ENCODE results near the gene CIDEC. TPM values are rescaled to one million over a fixed set of nuclear protein-coding genes. Genes with fewer than 3 reads are reported as not detected.

The CIDEC gene
- total and polyA plus RNA-seq, 9 of the 15 experiments (the other 6 are each of a cell fraction or from before 2014, with no cell fraction given) = not detected

DNA sequence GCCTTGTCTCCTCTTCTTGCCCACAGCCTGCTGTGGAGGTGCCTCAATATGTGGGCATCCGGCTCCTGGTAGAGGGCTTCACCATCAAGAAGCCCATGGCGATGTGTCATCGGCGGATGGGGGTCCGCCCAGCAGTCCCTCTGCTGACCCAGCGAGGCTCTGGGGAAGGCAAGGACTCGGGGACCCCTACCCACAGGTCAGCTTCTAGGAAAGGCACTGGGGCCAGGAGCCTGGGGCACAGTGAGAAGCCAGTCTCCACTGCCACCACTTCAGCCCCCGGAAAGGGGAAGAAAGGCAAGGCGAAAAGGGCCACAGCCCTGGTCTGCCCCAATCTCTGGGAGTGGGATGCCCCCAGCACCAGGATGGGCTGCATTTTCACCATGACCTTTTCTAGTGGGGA is 47.0 kb downstream of the CIDEC start:
- POLR2A ChIA-PET = interaction anchor here (0.7 to 1.6 kb wide), 3 partner anchors 11 to 52 kb away, joined by 3 to 7 read pairs (median 3); partner anchors contain the start of gene RPUSD3
- ATAC-seq = no peak
- Histone ChIP-seq H3K27ac (ENCODE audit: extremely low read depth, low read depth, low read length) (no peak overlapping the region), H3K9me3 (replicated peaks; ENCODE audit: control insufficient read depth, insufficient read depth, low read depth, low read length) (no peaks in the 10 kb centered on the region), H3K4me1 (replicated peaks in 1 of 2; ENCODE audit: control insufficient read depth in 2 of 2, insufficient read depth in 2 of 2, low read length in 2 of 2) (peaks cover 0 to 11% of the 10 kb centered on the region in 2 experiments; a peak in 2 of 5 replicates), H3K79me2 (ENCODE audit: control insufficient read depth, insufficient read depth, low read length) (no peaks in the 10 kb centered on the region), H4K20me1 (replicated peaks; ENCODE audit: control insufficient read depth, insufficient read depth, low read length) (peaks cover 4% of the 10 kb centered on the region; the same call in 1 of the 2 replicates), H3K9ac (ENCODE audit: insufficient read depth in 1 of 2, low read depth in 2 of 2, low read length in 2 of 2) (peak overlapping the region in 1 of 2 experiments; percentile 10; a peak in 1 of 4 replicates), H3K4me3 (no peak overlapping the region), H3K27me3 (ENCODE audit: control insufficient read depth in 2 of 2, insufficient read depth in 2 of 2, low read length in 2 of 2) (no peaks in the 10 kb centered on the region), H3K4me2 (ENCODE audit: insufficient read depth, low read length) (no peak overlapping the region), H2AFZ (ENCODE audit: low read depth, low read length) (no peak overlapping the region), H3K9me1 (ENCODE audit: control insufficient read depth, insufficient read depth, low read length) (no peaks in the 10 kb centered on the region), H3K36me3 (ENCODE audit: control insufficient read depth, insufficient read depth, low read length) (peaks cover 84% of the 10 kb centered on the region)
- BruUV-seq (replicated peaks) = no TSS peak
- TF ChIP-seq C11orf30 (IDR thresholded peaks at IDR 0.05; ENCODE audit: low read depth) (no peak), RBFOX2 (IDR thresholded peaks at IDR 0.05; ENCODE audit: low read depth, low read length) (peak; percentile 40; the same call in 1 of the 2 replicates)
- in situ Hi-C loops (cut with MboI) (loop anchor here (25.0 kb wide), 1 partner anchor 904 kb away; no protein-coding TSS in a partner anchor), intact Hi-C loops (cut with micrococcal nuclease) (no loop called here)
- 91% methylated on average over 7 of the region's 9 CpGs for WGBS (ENCODE audit: insufficient coverage, low coverage, missing lambda C conversion rate)
- CTCF ChIA-PET (ENCODE audit: low intra/inter-chr PET ratio) = no interaction called here
- no peak for FAIRE-seq
- DNase-seq (ENCODE audit: extremely low read depth in 1 of 4, low spot score in 3 of 4) = no peak

DNA sequence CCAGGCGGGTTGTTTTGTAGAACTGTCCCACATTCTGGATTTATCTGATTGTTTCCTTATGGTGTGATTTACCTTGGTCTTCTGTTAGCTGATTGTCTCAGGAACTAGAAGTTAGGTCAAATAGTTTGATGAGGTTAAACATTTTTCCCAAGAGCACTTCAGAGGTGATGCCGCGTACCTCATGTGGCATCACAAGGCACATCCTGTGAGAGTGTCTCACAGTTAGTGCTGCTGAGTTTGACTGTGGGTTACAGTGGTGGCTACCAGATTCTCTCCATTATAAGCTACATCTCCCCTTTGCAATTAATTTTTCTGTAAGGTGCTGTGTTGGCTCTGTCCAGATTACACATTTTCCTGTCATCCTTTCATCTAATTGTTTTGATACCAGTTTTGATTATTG is 48.8 kb downstream of the CIDEC start:
- Histone ChIP-seq H3K4me2 (ENCODE audit: insufficient read depth, low read length) (no peak overlapping the region), H3K79me2 (ENCODE audit: control insufficient read depth, insufficient read depth, low read length) (no peaks in the 10 kb centered on the region), H3K27me3 (ENCODE audit: control insufficient read depth in 2 of 2, insufficient read depth in 2 of 2, low read length in 2 of 2) (no peaks in the 10 kb centered on the region), H3K27ac (ENCODE audit: extremely low read depth, low read depth, low read length) (no peak overlapping the region), H3K9ac (ENCODE audit: insufficient read depth in 1 of 2, low read depth in 2 of 2, low read length in 2 of 2) (no peak overlapping the region), H3K9me3 (replicated peaks; ENCODE audit: control insufficient read depth, insufficient read depth, low read depth, low read length) (no peaks in the 10 kb centered on the region), H3K36me3 (ENCODE audit: control insufficient read depth, insufficient read depth, low read length) (peaks cover 88% of the 10 kb centered on the region), H3K9me1 (ENCODE audit: control insufficient read depth, insufficient read depth, low read length) (no peaks in the 10 kb centered on the region), H2AFZ (ENCODE audit: low read depth, low read length) (no peak overlapping the region), H3K4me1 (replicated peaks in 1 of 2; ENCODE audit: control insufficient read depth in 2 of 2, insufficient read depth in 2 of 2, low read length in 2 of 2) (peaks cover 0 to 6% of the 10 kb centered on the region in 2 experiments; a peak in 1 of 5 replicates), H4K20me1 (replicated peaks; ENCODE audit: control insufficient read depth, insufficient read depth, low read length) (peaks cover 4% of the 10 kb centered on the region; the same call in 1 of the 2 replicates), H3K4me3 (no peak overlapping the region)
- WGBS (ENCODE audit: insufficient coverage, low coverage, missing lambda C conversion rate) = 96% methylated on average over 3 of the region's 3 CpGs
- POLR2A ChIA-PET = interaction anchor here (0.6 to 1.6 kb wide), 6 partner anchors 8 to 66 kb away, joined by 3 to 7 read pairs (median 4); partner anchors contain the start of gene RPUSD3
- no TSS peak for BruUV-seq (replicated peaks)
- no peak for DNase-seq (ENCODE audit: extremely low read depth in 1 of 4, low spot score in 3 of 4)
- CTCF ChIA-PET (ENCODE audit: low intra/inter-chr PET ratio) = no interaction called here
- ATAC-seq = no peak
- intact Hi-C loops (cut with micrococcal nuclease) = no loop called here
- in situ Hi-C loops (cut with MboI) = loop anchor here (25.0 kb wide), 1 partner anchor 906 kb away; no protein-coding TSS in a partner anchor
- FAIRE-seq = peak; percentile 52
- TF ChIP-seq ZBTB8A (IDR thresholded peaks at IDR 0.05; ENCODE audit: partially characterized antibody) (no peak), E2F8 (IDR thresholded peaks at IDR 0.05; ENCODE audit: low read depth, partially characterized antibody) (no peak), ETV1 (tag; conservative IDR thresholded peaks at IDR 0.05; ENCODE audit: low read depth) (no peak)
- TF ChIP-seq, protein P1, sequence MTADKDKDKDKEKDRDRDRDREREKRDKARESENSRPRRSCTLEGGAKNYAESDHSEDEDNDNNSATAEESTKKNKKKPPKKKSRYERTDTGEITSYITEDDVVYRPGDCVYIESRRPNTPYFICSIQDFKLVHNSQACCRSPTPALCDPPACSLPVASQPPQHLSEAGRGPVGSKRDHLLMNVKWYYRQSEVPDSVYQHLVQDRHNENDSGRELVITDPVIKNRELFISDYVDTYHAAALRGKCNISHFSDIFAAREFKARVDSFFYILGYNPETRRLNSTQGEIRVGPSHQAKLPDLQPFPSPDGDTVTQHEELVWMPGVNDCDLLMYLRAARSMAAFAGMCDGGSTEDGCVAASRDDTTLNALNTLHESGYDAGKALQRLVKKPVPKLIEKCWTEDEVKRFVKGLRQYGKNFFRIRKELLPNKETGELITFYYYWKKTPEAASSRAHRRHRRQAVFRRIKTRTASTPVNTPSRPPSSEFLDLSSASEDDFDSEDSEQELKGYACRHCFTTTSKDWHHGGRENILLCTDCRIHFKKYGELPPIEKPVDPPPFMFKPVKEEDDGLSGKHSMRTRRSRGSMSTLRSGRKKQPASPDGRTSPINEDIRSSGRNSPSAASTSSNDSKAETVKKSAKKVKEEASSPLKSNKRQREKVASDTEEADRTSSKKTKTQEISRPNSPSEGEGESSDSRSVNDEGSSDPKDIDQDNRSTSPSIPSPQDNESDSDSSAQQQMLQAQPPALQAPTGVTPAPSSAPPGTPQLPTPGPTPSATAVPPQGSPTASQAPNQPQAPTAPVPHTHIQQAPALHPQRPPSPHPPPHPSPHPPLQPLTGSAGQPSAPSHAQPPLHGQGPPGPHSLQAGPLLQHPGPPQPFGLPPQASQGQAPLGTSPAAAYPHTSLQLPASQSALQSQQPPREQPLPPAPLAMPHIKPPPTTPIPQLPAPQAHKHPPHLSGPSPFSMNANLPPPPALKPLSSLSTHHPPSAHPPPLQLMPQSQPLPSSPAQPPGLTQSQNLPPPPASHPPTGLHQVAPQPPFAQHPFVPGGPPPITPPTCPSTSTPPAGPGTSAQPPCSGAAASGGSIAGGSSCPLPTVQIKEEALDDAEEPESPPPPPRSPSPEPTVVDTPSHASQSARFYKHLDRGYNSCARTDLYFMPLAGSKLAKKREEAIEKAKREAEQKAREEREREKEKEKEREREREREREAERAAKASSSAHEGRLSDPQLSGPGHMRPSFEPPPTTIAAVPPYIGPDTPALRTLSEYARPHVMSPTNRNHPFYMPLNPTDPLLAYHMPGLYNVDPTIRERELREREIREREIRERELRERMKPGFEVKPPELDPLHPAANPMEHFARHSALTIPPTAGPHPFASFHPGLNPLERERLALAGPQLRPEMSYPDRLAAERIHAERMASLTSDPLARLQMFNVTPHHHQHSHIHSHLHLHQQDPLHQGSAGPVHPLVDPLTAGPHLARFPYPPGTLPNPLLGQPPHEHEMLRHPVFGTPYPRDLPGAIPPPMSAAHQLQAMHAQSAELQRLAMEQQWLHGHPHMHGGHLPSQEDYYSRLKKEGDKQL (CRISPR knock-in tag; IDR thresholded peaks at IDR 0.05; ENCODE audit: borderline replicate concordance) = no peak
